Parathyroid adenoma (tissue), 2 donors: ENCODE measurements around the gene ZBTB18.

Source experiments
- H2AFZ ChIP-seq: fragments of 300-600 bp; sonication (generic); one replicate; pipeline ENCODE4 v1.7.0; 2017; ENCODE audit warnings: antibody characterized with exemption, mild to moderate bottlenecking
- H3K27ac ChIP-seq: fragments of 300-600 bp; sonication (generic); one replicate; pipeline ENCODE4 v1.7.0; 2017
- H3K27me3 ChIP-seq: fragments of 300-600 bp; sonication (generic); one replicate; pipeline ENCODE4 v1.7.0; 2017; ENCODE audit warnings: low read length; ENCODE audit not compliant: control insufficient read depth, insufficient read depth
- H3K36me3 ChIP-seq: fragments of 300-600 bp; sonication (generic); one replicate; pipeline ENCODE4 v1.7.0; 2017; ENCODE audit warnings: low read length; ENCODE audit not compliant: control insufficient read depth, insufficient read depth
- H3K4me1 ChIP-seq: fragments of 300-600 bp; sonication (generic); one replicate; pipeline ENCODE4 v1.7.0; 2017; ENCODE audit warnings: control low read depth
- H3K4me2 ChIP-seq: fragments of 300-600 bp; sonication (generic); one replicate; pipeline ENCODE4 v1.7.0; 2017; ENCODE audit warnings: low read length
- H3K4me3 ChIP-seq: fragments of 300-600 bp; sonication (generic); one replicate; pipeline ENCODE4 v1.7.0; 2017; ENCODE audit warnings: low read depth, low read length
- H3K79me2 ChIP-seq: fragments of 300-600 bp; sonication (generic); one replicate; pipeline ENCODE4 v1.7.0; 2017; ENCODE audit warnings: control low read depth
- H3K9ac ChIP-seq: fragments of 300-600 bp; sonication (generic); one replicate; pipeline ENCODE4 v1.7.0; 2017; ENCODE audit warnings: mild to moderate bottlenecking
- H3K9me3 ChIP-seq: fragments of 300-600 bp; sonication (generic); one replicate; pipeline ENCODE4 v1.7.0; 2017; ENCODE audit warnings: low read length; ENCODE audit not compliant: control insufficient read depth
- TF ChIP-seq, protein P1 (sequence below): fragments of 300-600 bp; sonication (generic); IDR thresholded peaks from one replicate; pipeline ENCODE4 v1.7.0; 2017; ENCODE audit warnings: antibody characterized with exemption, mild to moderate bottlenecking
- donor health status: primary hyperparathyroidism.

Gene ZBTB18

DNA sequence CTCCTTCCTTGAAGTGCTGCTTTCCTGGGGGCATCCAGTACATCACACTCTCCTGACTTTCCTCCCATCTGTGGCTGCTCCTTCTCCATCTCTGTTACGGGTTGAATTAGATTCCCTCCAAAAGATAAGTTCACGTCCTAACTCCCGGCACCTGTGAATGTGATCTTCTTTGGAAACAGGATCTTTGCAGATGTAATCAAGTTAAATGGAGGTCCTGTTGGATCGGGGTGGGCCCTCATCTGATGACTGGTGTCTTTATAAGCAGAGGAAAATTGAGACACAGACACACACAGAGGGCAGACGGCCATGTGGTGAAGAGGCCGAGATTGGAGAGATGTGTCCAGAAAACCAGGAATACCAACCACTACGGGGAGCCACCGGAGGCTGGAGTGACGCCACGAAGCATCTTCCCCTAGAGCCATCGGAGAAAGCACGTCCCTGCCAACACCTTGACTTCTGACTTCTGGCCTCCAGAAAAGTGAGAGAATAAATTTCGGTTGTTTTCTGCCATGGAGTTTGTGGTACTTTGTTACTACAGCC lies 36.0 kb downstream of the ZBTB18 start:
- H3K79me2 ChIP-seq: no peaks in the 10 kb centered on the region
- H3K4me3 ChIP-seq: no peak overlapping the region
- TF ChIP-seq, protein P1, sequence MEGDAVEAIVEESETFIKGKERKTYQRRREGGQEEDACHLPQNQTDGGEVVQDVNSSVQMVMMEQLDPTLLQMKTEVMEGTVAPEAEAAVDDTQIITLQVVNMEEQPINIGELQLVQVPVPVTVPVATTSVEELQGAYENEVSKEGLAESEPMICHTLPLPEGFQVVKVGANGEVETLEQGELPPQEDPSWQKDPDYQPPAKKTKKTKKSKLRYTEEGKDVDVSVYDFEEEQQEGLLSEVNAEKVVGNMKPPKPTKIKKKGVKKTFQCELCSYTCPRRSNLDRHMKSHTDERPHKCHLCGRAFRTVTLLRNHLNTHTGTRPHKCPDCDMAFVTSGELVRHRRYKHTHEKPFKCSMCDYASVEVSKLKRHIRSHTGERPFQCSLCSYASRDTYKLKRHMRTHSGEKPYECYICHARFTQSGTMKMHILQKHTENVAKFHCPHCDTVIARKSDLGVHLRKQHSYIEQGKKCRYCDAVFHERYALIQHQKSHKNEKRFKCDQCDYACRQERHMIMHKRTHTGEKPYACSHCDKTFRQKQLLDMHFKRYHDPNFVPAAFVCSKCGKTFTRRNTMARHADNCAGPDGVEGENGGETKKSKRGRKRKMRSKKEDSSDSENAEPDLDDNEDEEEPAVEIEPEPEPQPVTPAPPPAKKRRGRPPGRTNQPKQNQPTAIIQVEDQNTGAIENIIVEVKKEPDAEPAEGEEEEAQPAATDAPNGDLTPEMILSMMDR: no peak
- H3K27ac ChIP-seq: no peak overlapping the region
- no peak overlapping the region for H3K9ac ChIP-seq
- no peaks in the 10 kb centered on the region for H3K27me3 ChIP-seq
- H2AFZ ChIP-seq: no peak overlapping the region
- H3K9me3 ChIP-seq: no peaks in the 10 kb centered on the region
- no peaks in the 10 kb centered on the region for H3K36me3 ChIP-seq
- H3K4me2 ChIP-seq: no peak overlapping the region
- no peaks in the 10 kb centered on the region for H3K4me1 ChIP-seq

DNA sequence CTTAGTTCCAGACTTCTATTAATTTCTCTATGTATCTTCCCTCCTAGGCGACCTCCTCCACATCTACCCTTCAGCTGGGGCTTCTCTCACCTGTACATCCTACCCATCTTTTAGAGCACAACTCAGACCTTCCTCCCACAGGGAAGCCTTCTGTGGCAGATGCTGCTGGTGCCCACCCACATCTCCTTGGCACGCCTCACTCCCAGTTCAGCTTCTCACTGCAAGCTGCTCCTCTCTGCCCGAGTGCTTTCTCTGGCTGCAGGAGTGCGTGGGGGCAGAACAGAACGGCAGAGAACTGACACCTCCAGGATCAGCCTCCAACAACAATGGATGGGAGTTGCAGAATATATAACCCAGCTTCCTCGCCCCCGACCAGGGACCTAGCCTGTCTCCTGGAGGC lies 36.5 kb downstream of the ZBTB18 start:
- H3K27me3 ChIP-seq: no peaks in the 10 kb centered on the region

DNA sequence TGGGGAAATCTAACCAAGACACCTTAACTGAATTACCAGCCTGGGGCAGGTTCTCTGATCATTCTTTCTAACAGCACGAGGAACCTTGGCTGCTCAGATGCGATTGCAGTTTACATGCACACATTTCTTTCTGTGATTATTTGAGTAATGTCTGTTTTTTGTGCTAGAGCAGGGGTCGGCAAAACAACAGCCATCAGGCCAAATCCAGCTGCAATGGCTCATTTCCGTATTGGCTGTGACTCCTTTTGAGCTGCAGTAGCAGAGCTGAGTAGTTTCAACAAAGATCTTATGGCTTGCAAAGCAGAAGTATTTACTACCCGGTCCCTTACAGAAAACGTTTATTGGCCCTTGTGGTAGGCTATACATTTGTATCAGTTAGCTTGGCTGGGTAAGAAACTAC lies 37.1 kb downstream of the ZBTB18 start:
- Histone ChIP-seq H3K79me2 (no peaks in the 10 kb centered on the region), H3K27me3 (no peaks in the 10 kb centered on the region), H3K4me3 (no peak overlapping the region), H3K4me2 (no peak overlapping the region), H2AFZ (no peak overlapping the region), H3K9ac (no peak overlapping the region), H3K4me1 (no peaks in the 10 kb centered on the region), H3K36me3 (no peaks in the 10 kb centered on the region), H3K9me3 (no peaks in the 10 kb centered on the region), H3K27ac (no peak overlapping the region)
- TF ChIP-seq, protein P1: no peak

More for the DNA sequence above, 36.5 kb downstream of the ZBTB18 start:
- Histone ChIP-seq H2AFZ (no peak overlapping the region), H3K36me3 (no peaks in the 10 kb centered on the region), H3K27ac (no peak overlapping the region), H3K4me1 (no peaks in the 10 kb centered on the region), H3K9me3 (no peaks in the 10 kb centered on the region), H3K9ac (no peak overlapping the region), H3K79me2 (no peaks in the 10 kb centered on the region), H3K4me3 (no peak overlapping the region), H3K4me2 (no peak overlapping the region)
- TF ChIP-seq, protein P1: no peak

DNA sequence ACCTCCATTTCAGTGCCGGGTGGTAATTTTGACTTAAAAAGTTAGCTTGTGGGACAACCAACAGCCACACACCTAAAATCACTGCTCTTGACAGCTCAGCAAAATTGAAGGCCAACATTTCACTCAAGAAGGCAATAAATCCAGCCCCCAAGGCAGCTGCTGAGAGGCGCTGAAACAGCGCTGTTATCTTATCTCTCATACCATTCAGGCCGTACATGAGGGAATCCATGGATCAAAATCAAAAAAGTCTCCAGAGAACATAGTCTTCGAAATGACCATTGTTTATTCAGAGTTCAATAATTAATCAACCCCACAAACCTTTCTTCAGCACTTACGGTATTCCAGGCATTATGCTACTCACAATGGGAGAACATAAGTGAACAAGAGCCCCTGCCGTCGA lies 38.5 kb downstream of the ZBTB18 start:
- H3K9me3 ChIP-seq: no peaks in the 10 kb centered on the region
- no peak overlapping the region for H3K9ac ChIP-seq
- no peaks in the 10 kb centered on the region for H3K27me3 ChIP-seq
- no peak overlapping the region for H2AFZ ChIP-seq
- H3K4me1 ChIP-seq: no peaks in the 10 kb centered on the region
- H3K79me2 ChIP-seq: no peaks in the 10 kb centered on the region
- no peak overlapping the region for H3K27ac ChIP-seq
- TF ChIP-seq, protein P1: no peak
- H3K4me3 ChIP-seq: no peak overlapping the region
- no peaks in the 10 kb centered on the region for H3K36me3 ChIP-seq
- no peak overlapping the region for H3K4me2 ChIP-seq

DNA sequence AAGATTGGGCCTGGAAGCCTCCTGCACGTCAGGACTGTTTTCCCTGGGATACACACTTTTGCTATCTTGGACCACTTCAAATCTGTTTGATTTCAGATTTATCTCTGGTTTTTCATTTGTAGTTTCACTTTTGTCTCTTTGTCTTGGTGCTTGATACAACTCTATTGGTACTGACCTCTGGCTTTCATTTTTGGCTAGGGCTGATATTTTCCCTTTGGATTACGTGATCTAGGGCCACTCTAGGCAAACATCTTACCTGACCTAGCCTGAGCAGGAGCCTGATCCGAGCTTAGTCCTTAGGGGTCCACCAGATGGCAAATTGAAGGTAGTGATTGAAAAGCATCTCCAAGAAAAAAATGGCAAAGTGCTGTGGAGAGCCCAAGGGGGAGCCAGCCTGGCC lies 39.6 kb downstream of the ZBTB18 start:
- Histone ChIP-seq H3K4me3 (no peak overlapping the region), H3K36me3 (no peaks in the 10 kb centered on the region), H3K9ac (no peak overlapping the region), H3K9me3 (no peaks in the 10 kb centered on the region), H2AFZ (no peak overlapping the region), H3K4me1 (no peaks in the 10 kb centered on the region), H3K4me2 (no peak overlapping the region), H3K27ac (no peak overlapping the region), H3K79me2 (no peaks in the 10 kb centered on the region), H3K27me3 (no peaks in the 10 kb centered on the region)
- TF ChIP-seq, protein P1: no peak
